Measurements from ENCODE around the gene RERG. TPM values are rescaled to one million over a fixed set of nuclear protein-coding genes. Genes with fewer than 3 reads are reported as not detected.

Gene RERG
- total and polyA plus RNA-seq, 4 donors, result 1.0 to 1.4 (median 1.1) TPM

DNA sequence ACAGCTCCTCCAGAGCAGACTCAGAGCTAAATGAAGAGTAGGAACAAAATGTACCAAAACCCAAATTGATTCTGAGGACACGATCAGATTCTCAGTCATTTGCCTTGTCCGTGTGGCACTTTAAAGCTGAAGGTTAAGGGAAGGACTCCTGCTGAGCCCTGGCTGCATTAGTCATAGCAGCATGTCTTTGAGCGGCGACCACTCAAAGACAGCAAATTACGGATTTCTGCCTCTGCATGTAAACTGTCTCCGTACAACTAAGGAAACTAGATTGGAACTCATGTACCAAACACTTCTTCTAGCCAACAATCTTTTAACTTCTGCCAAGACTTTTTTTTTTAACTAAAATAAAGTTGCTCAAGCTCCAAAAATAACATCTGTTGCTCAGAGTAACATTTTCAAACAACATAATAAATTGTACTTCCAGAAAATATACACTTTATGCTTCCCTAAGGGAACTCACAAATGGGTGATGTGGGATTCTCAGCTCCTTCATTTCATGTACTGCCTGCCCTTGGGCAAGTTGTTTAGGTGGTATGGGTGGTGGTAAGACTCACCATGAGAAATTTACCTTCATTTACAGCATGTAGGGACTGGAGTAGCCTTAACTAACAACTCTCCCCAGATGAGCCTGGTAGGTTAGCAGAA lies 56.1 kb downstream of the RERG start:
- DNase-seq (ENCODE audit: low spot score), result no peak
- H3K36me3 ChIP-seq (ENCODE audit: control insufficient read depth in 4 of 4, insufficient read depth in 3 of 4, low read depth in 1 of 4, low read length in 3 of 4), result no peaks in the 10 kb centered on the region
- H3K27ac ChIP-seq (ENCODE audit: low read depth in 1 of 2, low read length in 2 of 2), result peak overlapping the region in 1 of 2 donors; percentile 16
- H3K9me3 ChIP-seq (ENCODE audit: control insufficient read depth in 4 of 4, low read length in 3 of 4), result no peaks in the 10 kb centered on the region
- no peak overlapping the region for H3K4me3 ChIP-seq (ENCODE audit: low read depth in 1 of 3, low read length in 3 of 3)
- no peak overlapping the region for H3K9ac ChIP-seq (ENCODE audit: low read depth in 1 of 2, low read length in 2 of 2)
- WGBS, result 76% methylated on average over 6 of the region's 6 CpGs
- no peaks in the 10 kb centered on the region for H3K4me1 ChIP-seq (ENCODE audit: control insufficient read depth in 4 of 4, insufficient read depth in 4 of 4, low read length in 3 of 4)
- TF ChIP-seq HNF4A (conservative IDR thresholded peaks at IDR 0.05) (no peak), NR2F2 (IDR thresholded peaks at IDR 0.05) (peak; percentile 18), GABPA (IDR thresholded peaks at IDR 0.05 in 1 of 2, conservative IDR thresholded peaks at IDR 0.05 in 1 of 2) (no peak), RAD21 (IDR thresholded peaks at IDR 0.05) (no peak), SP1 (IDR thresholded peaks at IDR 0.05) (peak; percentile 42), JUND (IDR thresholded peaks at IDR 0.05) (no peak), YY1 (IDR thresholded peaks at IDR 0.05) (no peak), FOXA2 (IDR thresholded peaks at IDR 0.05) (no peak), CTCF (IDR thresholded peaks at IDR 0.05; ENCODE audit: low read depth, low read length, missing input control) (no peak)
- H3K27me3 ChIP-seq (ENCODE audit: control insufficient read depth in 4 of 4, insufficient read depth in 4 of 4, low read length in 3 of 4), result no peaks in the 10 kb centered on the region

DNA sequence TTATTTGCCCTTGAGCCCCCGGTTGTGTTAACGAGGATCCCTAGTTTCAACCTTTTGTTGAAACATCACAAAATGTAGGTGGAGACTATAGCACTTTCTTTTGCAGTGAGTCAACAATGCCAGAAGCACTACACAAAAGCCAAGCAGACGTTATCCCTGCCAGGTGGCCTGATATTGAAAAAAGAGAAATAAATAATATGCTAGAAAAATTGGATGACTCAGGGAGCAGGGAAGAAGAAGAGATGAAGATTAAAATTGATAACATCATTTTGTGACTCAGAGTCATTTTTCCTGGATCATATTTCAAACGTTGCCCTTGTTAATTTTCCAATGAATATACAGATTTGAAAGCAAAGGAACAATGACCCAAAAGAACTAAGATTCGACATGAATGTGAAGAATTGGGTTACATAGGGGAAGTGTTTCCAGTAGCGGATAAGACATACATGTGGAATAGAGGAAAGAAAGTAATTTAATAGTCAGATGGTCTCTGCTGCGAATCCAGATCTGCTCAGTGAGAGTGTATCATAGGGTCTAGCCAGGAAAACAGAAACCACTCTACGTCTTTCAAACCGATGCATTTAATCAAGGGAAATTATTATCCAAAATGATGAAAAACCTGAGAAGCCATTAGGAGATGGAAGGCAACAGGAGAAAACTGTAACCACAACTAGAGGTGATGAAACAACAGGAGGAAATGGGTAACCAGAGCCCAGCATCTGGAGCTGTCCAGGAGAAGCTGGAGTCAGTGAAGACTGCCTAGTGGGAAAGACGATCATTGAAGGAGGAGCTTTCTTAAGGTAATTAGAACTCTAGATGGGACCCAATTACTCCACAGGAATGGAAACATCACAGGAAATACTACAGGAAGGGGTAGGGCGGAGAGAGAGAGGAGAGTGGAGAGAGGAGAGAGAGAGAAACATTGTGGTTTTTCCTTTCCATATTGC lies 57.9 kb downstream of the RERG start:
- Histone ChIP-seq H3K4me3 (ENCODE audit: low read depth in 1 of 3, low read length in 3 of 3) (no peak overlapping the region), H3K36me3 (ENCODE audit: control insufficient read depth in 4 of 4, insufficient read depth in 3 of 4, low read depth in 1 of 4, low read length in 3 of 4) (no peaks in the 10 kb centered on the region), H3K27me3 (ENCODE audit: control insufficient read depth in 4 of 4, insufficient read depth in 4 of 4, low read length in 3 of 4) (no peaks in the 10 kb centered on the region), H3K9ac (ENCODE audit: low read depth in 1 of 2, low read length in 2 of 2) (no peak overlapping the region), H3K9me3 (ENCODE audit: control insufficient read depth in 4 of 4, low read length in 3 of 4) (no peaks in the 10 kb centered on the region), H3K27ac (ENCODE audit: low read depth in 1 of 2, low read length in 2 of 2) (no peak overlapping the region), H3K4me1 (ENCODE audit: control insufficient read depth in 4 of 4, insufficient read depth in 4 of 4, low read length in 3 of 4) (no peaks in the 10 kb centered on the region)
- WGBS, result 77% methylated on average over 11 of the region's 11 CpGs
- no peak for DNase-seq (ENCODE audit: low spot score)
- no peak for TF ChIP-seq EGR1 (IDR thresholded peaks at IDR 0.05; ENCODE audit: low read depth in 2 of 2)

GRCh38 chr12:15158083-15158482 lies 63.1 kb downstream of the RERG start:
- H3K27me3 ChIP-seq (ENCODE audit: control insufficient read depth in 4 of 4, insufficient read depth in 4 of 4, low read length in 3 of 4), result no peaks in the 10 kb centered on the region
- H3K4me1 ChIP-seq (ENCODE audit: control insufficient read depth in 4 of 4, insufficient read depth in 4 of 4, low read length in 3 of 4), result no peaks in the 10 kb centered on the region
- DNase-seq (ENCODE audit: low spot score), result no peak
- H3K36me3 ChIP-seq (ENCODE audit: control insufficient read depth in 4 of 4, insufficient read depth in 3 of 4, low read depth in 1 of 4, low read length in 3 of 4), result no peaks in the 10 kb centered on the region
- 82% methylated on average over 3 of the region's 3 CpGs for WGBS
- H3K9ac ChIP-seq (ENCODE audit: low read depth in 1 of 2, low read length in 2 of 2), result no peak overlapping the region
- H3K27ac ChIP-seq (ENCODE audit: low read depth in 1 of 2, low read length in 2 of 2), result no peak overlapping the region
- TF ChIP-seq HNF4A (conservative IDR thresholded peaks at IDR 0.05) (no peak), TAF1 (conservative IDR thresholded peaks at IDR 0.05) (no peak), MAX (IDR thresholded peaks at IDR 0.05) (no peak), RAD21 (IDR thresholded peaks at IDR 0.05) (no peak), EGR1 (IDR thresholded peaks at IDR 0.05; ENCODE audit: low read depth in 2 of 2) (no peak), RXRA (IDR thresholded peaks at IDR 0.05) (no peak), REST (IDR thresholded peaks at IDR 0.05) (no peak), NR2F2 (IDR thresholded peaks at IDR 0.05) (no peak), ZBTB33 (IDR thresholded peaks at IDR 0.05) (no peak), SP1 (IDR thresholded peaks at IDR 0.05) (no peak), FOXA2 (IDR thresholded peaks at IDR 0.05) (no peak), HNF4G (IDR thresholded peaks at IDR 0.05) (no peak), FOXA1 (IDR thresholded peaks at IDR 0.05) (no peak)
- no peak overlapping the region for H3K4me3 ChIP-seq (ENCODE audit: low read depth in 1 of 3, low read length in 3 of 3)
- H3K9me3 ChIP-seq (ENCODE audit: control insufficient read depth in 4 of 4, low read length in 3 of 4), result no peaks in the 10 kb centered on the region
